Fibroblast of lung (primary cell): ENCODE data around the gene MRPS5.

Experiments used
- EZH2 ChIP-seq: IDR thresholded peaks from 2 replicates; pipeline ENCODE4 v1.5.1; 2012; ENCODE audit warnings: low read length, control low read depth, mild to moderate bottlenecking; ENCODE audit errors: missing control alignments
- TF ChIP-seq, protein P1 (sequence below), 2 donors: IDR thresholded peaks in 1 of 2; conservative IDR thresholded peaks in 1 of 2; 1 replicate in 1 of 2; 2 replicates in 1 of 2; pipeline ENCODE4 v1.5.1; 2011 to 2012; ENCODE audit warnings: low read length in 2 of 2, control low read depth in 1 of 2, inconsistent platforms in 1 of 2, low read depth in 1 of 2, mild to moderate bottlenecking in 1 of 2

DNA sequence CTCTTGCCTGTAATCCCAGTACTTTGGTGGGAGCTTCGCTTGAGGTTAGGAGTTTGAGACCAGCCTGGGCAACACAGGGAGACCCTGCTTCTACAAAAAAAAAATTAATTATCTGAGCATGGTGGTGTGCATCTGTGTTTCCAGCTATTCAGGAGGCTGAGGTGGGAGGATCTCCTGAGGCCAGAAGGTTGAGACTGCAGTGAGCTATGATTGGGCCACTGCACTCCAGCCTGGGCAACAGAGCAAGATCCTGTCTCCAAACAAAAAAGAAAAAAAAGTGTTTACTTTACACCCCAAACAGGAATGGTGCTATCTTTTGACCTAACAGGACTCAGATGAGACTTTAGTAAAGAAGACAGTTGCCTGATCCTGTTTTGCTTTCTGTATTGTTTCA is 60.5 kb downstream of the MRPS5 start:
- TF ChIP-seq, protein P1, sequence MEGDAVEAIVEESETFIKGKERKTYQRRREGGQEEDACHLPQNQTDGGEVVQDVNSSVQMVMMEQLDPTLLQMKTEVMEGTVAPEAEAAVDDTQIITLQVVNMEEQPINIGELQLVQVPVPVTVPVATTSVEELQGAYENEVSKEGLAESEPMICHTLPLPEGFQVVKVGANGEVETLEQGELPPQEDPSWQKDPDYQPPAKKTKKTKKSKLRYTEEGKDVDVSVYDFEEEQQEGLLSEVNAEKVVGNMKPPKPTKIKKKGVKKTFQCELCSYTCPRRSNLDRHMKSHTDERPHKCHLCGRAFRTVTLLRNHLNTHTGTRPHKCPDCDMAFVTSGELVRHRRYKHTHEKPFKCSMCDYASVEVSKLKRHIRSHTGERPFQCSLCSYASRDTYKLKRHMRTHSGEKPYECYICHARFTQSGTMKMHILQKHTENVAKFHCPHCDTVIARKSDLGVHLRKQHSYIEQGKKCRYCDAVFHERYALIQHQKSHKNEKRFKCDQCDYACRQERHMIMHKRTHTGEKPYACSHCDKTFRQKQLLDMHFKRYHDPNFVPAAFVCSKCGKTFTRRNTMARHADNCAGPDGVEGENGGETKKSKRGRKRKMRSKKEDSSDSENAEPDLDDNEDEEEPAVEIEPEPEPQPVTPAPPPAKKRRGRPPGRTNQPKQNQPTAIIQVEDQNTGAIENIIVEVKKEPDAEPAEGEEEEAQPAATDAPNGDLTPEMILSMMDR (conservative IDR thresholded peaks at IDR 0.05 in 1 of 2, IDR thresholded peaks at IDR 0.05 in 1 of 2; ENCODE audit: low read depth in 1 of 2, low read length in 2 of 2): no peak
- TF ChIP-seq EZH2: no peak
